OCI-LY1 (cell line): ENCODE measurements around the gene LY86.

Experiments used
- H2AFZ ChIP-seq: fragments of 200-600 bp; sonication (generic), shearing (Covaris generic); 2 replicates; pipeline ENCODE4 v1.6.0; 2014; ENCODE audit warnings: antibody characterized with exemption, mild to moderate bottlenecking, low read length
- H3F3A ChIP-seq: fragments of 200-600 bp; sonication (generic), shearing (Covaris generic); 2 replicates; pipeline ENCODE4 v1.6.0; 2014; ENCODE audit warnings: mild to moderate bottlenecking, antibody characterized with exemption, low read length, moderate library complexity; ENCODE audit not compliant: insufficient read depth
- H3K27ac ChIP-seq: fragments of 200-600 bp; sonication (generic); 2 replicates; pipeline ENCODE4 v1.5.1; 2014; ENCODE audit warnings: low read length, mixed run types, mild to moderate bottlenecking, low read depth; ENCODE audit not compliant: poor library complexity, severe bottlenecking
- H3K27me3 ChIP-seq: fragments of 200-600 bp; sonication (generic); 2 replicates; pipeline ENCODE4 v1.6.0; 2014; ENCODE audit warnings: antibody characterized with exemption, mild to moderate bottlenecking, low read length, moderate library complexity; ENCODE audit not compliant: insufficient read depth
- H3K36me3 ChIP-seq: fragments of 200-600 bp; sonication (generic); 2 replicates; pipeline ENCODE4 v1.6.1; 2014; ENCODE audit warnings: mild to moderate bottlenecking, antibody characterized with exemption, low read length, moderate library complexity, mixed read lengths; ENCODE audit not compliant: insufficient read depth
- H3K4me1 ChIP-seq: fragments of 200-600 bp; sonication (generic); 2 replicates; pipeline ENCODE4 v1.5.1; 2014; ENCODE audit warnings: mild to moderate bottlenecking, low read length, moderate library complexity; ENCODE audit not compliant: insufficient read depth, severe bottlenecking
- H3K4me2 ChIP-seq: fragments of 200-600 bp; sonication (generic), shearing (Covaris generic); 2 replicates; pipeline ENCODE4 v1.6.1; 2014; ENCODE audit warnings: low read length
- H3K4me3 ChIP-seq: fragments of 200-600 bp; sonication (generic); 2 replicates; pipeline ENCODE4 v1.5.1; 2014; ENCODE audit warnings: low read length, low read depth, mild to moderate bottlenecking, mixed read lengths; ENCODE audit not compliant: poor library complexity, severe bottlenecking
- H3K79me2 ChIP-seq: fragments of 200-600 bp; shearing (Covaris generic); 2 replicates; pipeline ENCODE4 v1.6.1; 2016; ENCODE audit warnings: mixed run types, low read length, mixed read lengths; ENCODE audit not compliant: insufficient read depth
- H3K9ac ChIP-seq: fragments of 200-600 bp; sonication (generic), shearing (Covaris generic); 2 replicates; pipeline ENCODE4 v1.6.1; 2014; ENCODE audit warnings: mild to moderate bottlenecking, low read length, mixed read lengths
- H3K9me2 ChIP-seq: fragments of 200-600 bp; sonication (generic), shearing (Covaris generic); 2 replicates; pipeline ENCODE4 v1.6.1; 2014; ENCODE audit warnings: low read depth, mild to moderate bottlenecking, low read length, mixed read lengths
- H3K9me3 ChIP-seq: fragments of 200-600 bp; shearing (Covaris generic); 2 replicates; pipeline ENCODE4 v1.6.1; 2014; ENCODE audit warnings: low read length, mixed read lengths
- H4K20me1 ChIP-seq: fragments of 200-600 bp; sonication (generic), shearing (Covaris generic); 2 replicates; pipeline ENCODE4 v1.6.0; 2016; ENCODE audit warnings: mild to moderate bottlenecking, low read length; ENCODE audit not compliant: insufficient read depth
- EZH2 ChIP-seq: fragments of 200-600 bp; sonication (generic), shearing (Covaris generic); IDR thresholded peaks from 2 replicates; pipeline ENCODE4 v1.8.0; 2017; ENCODE audit warnings: borderline replicate concordance, mixed run types, mild to moderate bottlenecking, antibody characterized with exemption, low read length, moderate library complexity, mixed read lengths
- TF ChIP-seq, protein P1 (sequence below): fragments of 200-600 bp; sonication (generic), shearing (Covaris generic); IDR thresholded peaks from 2 replicates; pipeline ENCODE4 v1.5.1; 2017; ENCODE audit warnings: mild to moderate bottlenecking, antibody characterized with exemption, low read length, moderate library complexity, mixed read lengths

Gene LY86

DNA sequence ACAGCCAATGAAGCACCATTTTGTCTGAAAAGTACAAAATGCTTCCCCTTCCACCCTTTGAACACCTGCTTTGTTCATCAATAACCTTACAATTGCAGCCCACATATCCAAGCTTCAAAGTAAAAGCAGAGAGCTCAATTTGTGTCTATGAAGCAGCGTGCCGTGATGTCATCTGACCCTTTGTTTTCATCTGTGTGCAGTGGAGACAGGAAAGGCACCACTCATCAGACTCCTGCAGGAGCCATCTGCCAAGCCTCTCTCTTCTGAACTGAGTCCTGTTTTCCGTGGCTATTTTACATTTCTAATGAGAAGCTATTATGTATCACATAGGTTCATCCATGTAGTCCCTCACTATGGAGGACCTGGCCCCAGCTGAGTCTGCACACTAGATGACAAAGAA is 7.5 kb upstream of the LY86 start:
- peaks cover 5% of the 10 kb centered on the region for H3K79me2 ChIP-seq
- H3K4me3 ChIP-seq, result no peak overlapping the region
- H3K9ac ChIP-seq, result no peak overlapping the region
- no peak overlapping the region for H3K27ac ChIP-seq
- peaks cover 26% of the 10 kb centered on the region for H3K4me1 ChIP-seq
- H3K36me3 ChIP-seq, result peaks cover 30% of the 10 kb centered on the region
- TF ChIP-seq, protein P1, sequence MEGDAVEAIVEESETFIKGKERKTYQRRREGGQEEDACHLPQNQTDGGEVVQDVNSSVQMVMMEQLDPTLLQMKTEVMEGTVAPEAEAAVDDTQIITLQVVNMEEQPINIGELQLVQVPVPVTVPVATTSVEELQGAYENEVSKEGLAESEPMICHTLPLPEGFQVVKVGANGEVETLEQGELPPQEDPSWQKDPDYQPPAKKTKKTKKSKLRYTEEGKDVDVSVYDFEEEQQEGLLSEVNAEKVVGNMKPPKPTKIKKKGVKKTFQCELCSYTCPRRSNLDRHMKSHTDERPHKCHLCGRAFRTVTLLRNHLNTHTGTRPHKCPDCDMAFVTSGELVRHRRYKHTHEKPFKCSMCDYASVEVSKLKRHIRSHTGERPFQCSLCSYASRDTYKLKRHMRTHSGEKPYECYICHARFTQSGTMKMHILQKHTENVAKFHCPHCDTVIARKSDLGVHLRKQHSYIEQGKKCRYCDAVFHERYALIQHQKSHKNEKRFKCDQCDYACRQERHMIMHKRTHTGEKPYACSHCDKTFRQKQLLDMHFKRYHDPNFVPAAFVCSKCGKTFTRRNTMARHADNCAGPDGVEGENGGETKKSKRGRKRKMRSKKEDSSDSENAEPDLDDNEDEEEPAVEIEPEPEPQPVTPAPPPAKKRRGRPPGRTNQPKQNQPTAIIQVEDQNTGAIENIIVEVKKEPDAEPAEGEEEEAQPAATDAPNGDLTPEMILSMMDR, result no peak
- no peak for TF ChIP-seq EZH2
- H2AFZ ChIP-seq, result no peak overlapping the region
- no peaks in the 10 kb centered on the region for H4K20me1 ChIP-seq
- no peak overlapping the region for H3K4me2 ChIP-seq
- no peaks in the 10 kb centered on the region for H3K9me2 ChIP-seq
- H3K9me3 ChIP-seq, result peaks cover 9% of the 10 kb centered on the region; the same call in 1 of the 2 replicates
- no peaks in the 10 kb centered on the region for H3F3A ChIP-seq
- H3K27me3 ChIP-seq, result no peaks in the 10 kb centered on the region

DNA sequence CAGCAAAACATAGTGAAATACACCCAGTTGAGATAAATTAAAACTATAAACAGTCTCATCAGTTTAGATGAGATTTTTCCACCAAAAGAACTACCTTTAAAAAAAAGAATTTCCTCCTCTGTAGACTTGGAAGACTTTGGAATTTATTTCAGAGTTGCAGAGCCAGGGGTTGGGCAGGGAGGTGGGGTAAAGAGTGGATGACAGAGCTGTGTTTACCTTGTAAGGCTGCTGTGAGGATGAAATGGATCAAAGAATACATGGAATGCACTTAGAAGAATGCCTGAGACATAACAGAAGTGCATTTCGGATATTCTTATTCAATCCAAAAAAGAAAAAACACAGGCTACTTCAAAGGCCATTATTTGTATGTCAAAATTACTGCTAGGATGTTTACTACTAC is 6.4 kb upstream of the LY86 start:
- no peaks in the 10 kb centered on the region for H3K9me2 ChIP-seq
- peaks cover 11% of the 10 kb centered on the region for H3K79me2 ChIP-seq
- no peaks in the 10 kb centered on the region for H3K27me3 ChIP-seq
- no peaks in the 10 kb centered on the region for H4K20me1 ChIP-seq
- peaks cover 30% of the 10 kb centered on the region for H3K36me3 ChIP-seq
- peaks cover 2% of the 10 kb centered on the region; the same call in 1 of the 2 replicates for H3F3A ChIP-seq
- H3K4me2 ChIP-seq, result no peak overlapping the region
- no peak overlapping the region for H3K9ac ChIP-seq
- no peak overlapping the region for H2AFZ ChIP-seq
- H3K4me3 ChIP-seq, result no peak overlapping the region
- H3K27ac ChIP-seq, result no peak overlapping the region
- no peak for TF ChIP-seq EZH2
- TF ChIP-seq, protein P1, result no peak
- no peaks in the 10 kb centered on the region; the same call in 1 of the 2 replicates for H3K9me3 ChIP-seq
- peaks cover 37% of the 10 kb centered on the region for H3K4me1 ChIP-seq

DNA sequence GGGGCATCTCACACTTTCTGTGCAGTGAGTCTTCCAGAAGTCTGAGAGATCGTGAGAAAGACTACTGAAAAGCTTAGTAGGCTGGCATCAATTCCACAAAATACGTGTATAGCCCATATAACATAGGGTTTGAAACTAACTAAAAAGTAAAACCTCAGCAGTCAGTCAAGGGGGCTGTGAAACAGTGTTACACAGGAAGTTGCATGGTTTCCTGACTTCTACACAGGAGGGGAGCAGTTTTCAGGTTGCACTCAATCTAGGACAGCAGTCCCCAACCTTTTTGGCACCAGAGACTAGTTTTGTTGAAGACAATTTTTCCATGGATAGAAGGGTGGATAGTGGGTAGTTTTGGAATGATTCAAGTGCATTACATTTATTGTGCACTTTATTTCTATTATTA is 4.7 kb upstream of the LY86 start:
- H3K4me3 ChIP-seq, result peak overlapping the region; percentile 50
- H3K27ac ChIP-seq, result peak overlapping the region; percentile 77
- no peaks in the 10 kb centered on the region for H3K9me3 ChIP-seq
- peaks cover 11% of the 10 kb centered on the region for H3K79me2 ChIP-seq
- H3K9ac ChIP-seq, result peak overlapping the region; percentile 39; the same call in 1 of the 2 replicates
- no peaks in the 10 kb centered on the region for H3K27me3 ChIP-seq
- no peaks in the 10 kb centered on the region for H4K20me1 ChIP-seq
- H3F3A ChIP-seq, result peaks cover 8% of the 10 kb centered on the region; the same call in 1 of the 2 replicates
- H3K4me1 ChIP-seq, result peaks cover 54% of the 10 kb centered on the region
- peak overlapping the region; percentile 56 for H3K4me2 ChIP-seq
- no peaks in the 10 kb centered on the region for H3K9me2 ChIP-seq
- TF ChIP-seq EZH2, result no peak
- TF ChIP-seq, protein P1, result no peak
- peak overlapping the region; percentile 31 for H2AFZ ChIP-seq
- H3K36me3 ChIP-seq, result peaks cover 30% of the 10 kb centered on the region
